Activated CD8-positive, alpha-beta T cell treated with anti-CD3 and anti-CD28 coated beads for 36 hours (primary cell): ENCODE measurements around the gene USP10. TPM values are rescaled to one million over a fixed set of nuclear protein-coding genes. Genes with fewer than 3 reads are reported as not detected.
"Not testable (repeated sequence)": the region's sequence is repeated elsewhere in the genome, so short reads cannot be mapped to it uniquely, and the experiment has no call there.

Source experiments
- ATAC-seq: fragments of 200-7000 bp; cut with Tn5 transposase; one replicate; pipeline ENCODE4 v1.10.0; 2021; ENCODE audit warnings: mild to moderate bottlenecking, moderate library complexity
- CTCF ChIA-PET: fragments of 350-600 bp; sonication (Branson Sonifier 250); formaldehyde crosslinking; loops from one replicate; lab custom pipeline; 2021; ENCODE audit warnings: antibody characterized with exemption; lab: Charles Lee
- POLR2A ChIA-PET: fragments of 350-600 bp; sonication (Branson Sonifier 250); formaldehyde crosslinking; loops from one replicate; lab custom pipeline; 2021; ENCODE audit warnings: antibody characterized with exemption; lab: Charles Lee
- DNase-seq: peaks from one replicate; pipeline ENCODE4 v3.0.0-alpha.2; 2020
- H3K27ac Mint-ChIP-seq: one replicate; pipeline ENCODE4 v1.8.0; 2021; ENCODE audit warnings: mild to moderate bottlenecking, mixed read lengths
- H3K27me3 Mint-ChIP-seq: one replicate; pipeline ENCODE4 v1.8.0; 2021; ENCODE audit warnings: mixed read lengths
- H3K36me3 Mint-ChIP-seq: one replicate; pipeline ENCODE4 v1.8.0; 2021; ENCODE audit warnings: low read depth, mixed read lengths
- H3K4me1 Mint-ChIP-seq: one replicate; pipeline ENCODE4 v1.8.0; 2021; ENCODE audit warnings: low read depth, mixed read lengths
- H3K4me3 Mint-ChIP-seq: one replicate; pipeline ENCODE4 v1.8.0; 2021; ENCODE audit warnings: mild to moderate bottlenecking, moderate library complexity, mixed read lengths
- H3K9me3 Mint-ChIP-seq: one replicate; pipeline ENCODE4 v1.8.0; 2021; ENCODE audit warnings: mixed read lengths
- intact Hi-C: fragments of 100-400 bp; cut with micrococcal nuclease; formaldehyde crosslinking; loops from one replicate; pipeline ENCODE4 v1.10.0; 2022
- total RNA-seq, 2 experiments: library from RNA; stranded (reverse); gene quantifications; one replicate each; pipeline ENCODE4 v1.2.3, GENCODE V29; 2021
- TF ChIP-seq, protein P1 (sequence below): fragments of 200-600 bp; IDR thresholded peaks from one replicate; pipeline ENCODE4 v1.8.0; 2022; ENCODE audit warnings: antibody characterized with exemption, mild to moderate bottlenecking

The USP10 gene
- total RNA-seq, 2 experiments from 2014 or later = 116 TPM

DNA sequence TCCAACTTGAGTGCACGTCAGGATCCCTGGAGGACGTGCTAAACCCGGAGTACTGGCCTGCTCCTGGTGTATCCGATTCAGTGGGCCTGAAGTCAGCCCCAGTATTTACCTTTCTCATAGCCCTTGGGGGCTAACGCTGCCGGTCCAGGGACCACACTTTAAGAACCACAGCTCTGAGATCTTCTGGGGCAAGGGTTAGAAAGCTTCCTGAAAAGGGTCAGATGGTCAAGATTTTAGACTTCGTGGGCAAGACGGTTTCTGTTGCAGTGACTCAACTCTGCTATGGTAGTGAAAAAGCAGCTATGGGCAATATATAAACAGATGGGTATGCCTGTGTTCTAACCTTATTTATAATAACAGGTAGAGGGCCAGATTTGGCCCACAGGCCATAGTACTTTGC lies 14.6 kb upstream of the USP10 start:
- H3K36me3 Mint-ChIP-seq = no peaks in the 10 kb centered on the region
- TF ChIP-seq, protein P1, sequence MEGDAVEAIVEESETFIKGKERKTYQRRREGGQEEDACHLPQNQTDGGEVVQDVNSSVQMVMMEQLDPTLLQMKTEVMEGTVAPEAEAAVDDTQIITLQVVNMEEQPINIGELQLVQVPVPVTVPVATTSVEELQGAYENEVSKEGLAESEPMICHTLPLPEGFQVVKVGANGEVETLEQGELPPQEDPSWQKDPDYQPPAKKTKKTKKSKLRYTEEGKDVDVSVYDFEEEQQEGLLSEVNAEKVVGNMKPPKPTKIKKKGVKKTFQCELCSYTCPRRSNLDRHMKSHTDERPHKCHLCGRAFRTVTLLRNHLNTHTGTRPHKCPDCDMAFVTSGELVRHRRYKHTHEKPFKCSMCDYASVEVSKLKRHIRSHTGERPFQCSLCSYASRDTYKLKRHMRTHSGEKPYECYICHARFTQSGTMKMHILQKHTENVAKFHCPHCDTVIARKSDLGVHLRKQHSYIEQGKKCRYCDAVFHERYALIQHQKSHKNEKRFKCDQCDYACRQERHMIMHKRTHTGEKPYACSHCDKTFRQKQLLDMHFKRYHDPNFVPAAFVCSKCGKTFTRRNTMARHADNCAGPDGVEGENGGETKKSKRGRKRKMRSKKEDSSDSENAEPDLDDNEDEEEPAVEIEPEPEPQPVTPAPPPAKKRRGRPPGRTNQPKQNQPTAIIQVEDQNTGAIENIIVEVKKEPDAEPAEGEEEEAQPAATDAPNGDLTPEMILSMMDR = no peak
- peaks cover 12% of the 10 kb centered on the region for H3K27me3 Mint-ChIP-seq
- H3K27ac Mint-ChIP-seq = no peak overlapping the region
- peaks cover 5% of the 10 kb centered on the region for H3K4me1 Mint-ChIP-seq
- no peak for DNase-seq
- no peak overlapping the region for H3K4me3 Mint-ChIP-seq
- intact Hi-C loops = no loop called here
- CTCF ChIA-PET = interaction anchor here (0.8 to 5.3 kb wide), 4 partner anchors 9 to 53 kb away, joined by 3 to 36 read pairs (median 8); no protein-coding TSS in a partner anchor
- no peaks in the 10 kb centered on the region for H3K9me3 Mint-ChIP-seq
- POLR2A ChIA-PET = interaction anchor here (0.8 to 2.0 kb wide), 3 partner anchors 18 to 40 kb away, joined by 3 to 6 read pairs (median 3); no protein-coding TSS in a partner anchor
- no peak for ATAC-seq

DNA sequence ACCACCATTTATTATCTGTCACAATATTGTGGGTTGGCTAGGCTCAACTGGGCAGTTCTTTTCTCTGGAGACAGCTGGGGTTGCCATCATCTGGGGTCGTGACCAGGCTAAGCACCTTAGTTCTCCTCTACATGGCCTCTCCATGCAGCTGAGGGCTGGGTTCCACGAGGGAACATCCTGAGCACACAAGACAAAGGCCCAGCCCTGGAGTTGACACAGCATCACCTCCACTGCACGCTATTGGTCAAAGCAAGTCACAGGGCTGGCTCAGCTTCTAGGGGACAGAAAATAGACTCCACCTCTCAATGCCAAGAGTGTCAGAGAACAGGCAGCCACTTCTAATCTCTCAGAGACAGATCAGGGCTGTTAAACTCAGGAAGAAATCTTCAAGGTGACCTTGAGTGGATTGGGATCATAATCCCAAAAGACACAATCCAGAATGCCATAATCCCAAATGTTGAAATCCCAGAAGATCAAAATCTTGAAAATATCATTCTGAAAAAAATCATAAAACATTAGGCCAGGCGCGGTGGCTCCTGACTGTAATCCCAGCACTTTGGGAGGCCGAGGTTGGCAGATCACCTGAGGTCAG lies 13.0 kb upstream of the USP10 start:
- H3K9me3 Mint-ChIP-seq = no peaks in the 10 kb centered on the region
- TF ChIP-seq, protein P1 = no peak
- CTCF ChIA-PET = interaction anchor here (0.6 to 5.3 kb wide), 4 partner anchors 14 to 1005 kb away, joined by 3 to 36 read pairs (median 12); no protein-coding TSS in a partner anchor
- intact Hi-C loops = no loop called here
- H3K27ac Mint-ChIP-seq = no peak overlapping the region
- H3K27me3 Mint-ChIP-seq = peaks cover 10% of the 10 kb centered on the region
- DNase-seq = peak; percentile 23
- peaks cover 5% of the 10 kb centered on the region for H3K4me1 Mint-ChIP-seq
- peak; percentile 77 for ATAC-seq
- H3K36me3 Mint-ChIP-seq = no peaks in the 10 kb centered on the region
- POLR2A ChIA-PET = interaction anchor here (0.7 to 2.0 kb wide), 3 partner anchors 14 to 41 kb away, joined by 3 to 6 read pairs (median 4); no protein-coding TSS in a partner anchor
- no peak overlapping the region for H3K4me3 Mint-ChIP-seq

GRCh38 chr16:84687715-84688114 lies 12.1 kb upstream of the USP10 start:
- Mint-ChIP-seq H3K4me3 (no peak overlapping the region), H3K9me3 (no peaks in the 10 kb centered on the region), H3K27me3 (peaks cover 10% of the 10 kb centered on the region)

GRCh38 chr16:84688163-84688562 lies 11.6 kb upstream of the USP10 start:
- intact Hi-C loops, H3K4me3 Mint-ChIP-seq, DNase-seq, H3K9me3 Mint-ChIP-seq, H3K36me3 Mint-ChIP-seq, H3K27ac Mint-ChIP-seq: not testable (repeated sequence)
- peak; percentile 19 for ATAC-seq
- POLR2A ChIA-PET = interaction anchor here (0.6 to 1.8 kb wide), 2 partner anchors 13 to 1731 kb away, joined by 3 to 4 read pairs; no protein-coding TSS in a partner anchor
- H3K27me3 Mint-ChIP-seq = peaks cover 10% of the 10 kb centered on the region
- H3K4me1 Mint-ChIP-seq = peaks cover 10% of the 10 kb centered on the region
- CTCF ChIA-PET = interaction anchor here (0.6 to 5.3 kb wide), 5 partner anchors 15 to 1604 kb away, joined by 3 to 36 read pairs (median 12); no protein-coding TSS in a partner anchor

More at GRCh38 chr16:84687715-84688114, 12.1 kb upstream of the USP10 start:
- Mint-ChIP-seq H3K4me1 (peaks cover 9% of the 10 kb centered on the region), H3K27ac (no peak overlapping the region), H3K36me3 (no peaks in the 10 kb centered on the region)
- ATAC-seq = peak; percentile 69
- TF ChIP-seq, protein P1 = no peak
- ChIA-PET POLR2A (interaction anchor here (0.6 to 1.8 kb wide), 2 partner anchors 13 to 1731 kb away, joined by 3 to 4 read pairs; no protein-coding TSS in a partner anchor), CTCF (interaction anchor here (0.6 to 5.3 kb wide), 5 partner anchors 15 to 1604 kb away, joined by 3 to 36 read pairs (median 12); no protein-coding TSS in a partner anchor)
- DNase-seq = peak; percentile 20
- intact Hi-C loops = no loop called here

DNA sequence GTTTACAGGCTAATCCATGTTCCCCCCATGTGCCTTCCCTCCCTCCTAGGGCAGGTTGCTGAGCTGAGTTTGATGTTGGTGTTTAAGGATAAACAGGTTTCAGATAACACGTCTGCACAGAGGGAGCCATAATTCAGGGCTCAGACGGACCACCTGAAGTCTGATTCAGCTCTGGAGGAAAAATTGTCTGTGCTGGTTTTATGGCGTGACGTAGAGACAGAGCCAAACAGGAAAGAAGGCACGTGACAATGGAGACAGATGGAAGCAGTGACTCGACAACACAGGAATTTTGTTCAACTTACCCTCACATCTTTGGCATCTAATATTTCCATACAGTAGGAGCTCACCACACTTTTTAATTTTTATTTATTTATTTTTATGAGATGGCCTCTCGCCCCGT lies 10.7 kb upstream of the USP10 start:
- no peak overlapping the region for H3K27ac Mint-ChIP-seq
- ATAC-seq (no peak), DNase-seq (no peak)
- peaks cover 10% of the 10 kb centered on the region for H3K4me1 Mint-ChIP-seq
- CTCF ChIA-PET = interaction anchor here (1.1 to 2.8 kb wide), 6 partner anchors 11 to 60 kb away, joined by 3 to 12 read pairs (median 8); no protein-coding TSS in a partner anchor
- intact Hi-C loops = no loop called here
- no peaks in the 10 kb centered on the region for H3K9me3 Mint-ChIP-seq
- TF ChIP-seq, protein P1 = no peak
- no peaks in the 10 kb centered on the region for H3K36me3 Mint-ChIP-seq
- no peak overlapping the region for H3K4me3 Mint-ChIP-seq
- POLR2A ChIA-PET = interaction anchor here (0.8 to 1.7 kb wide), 2 partner anchors 11 to 62 kb away, joined by 3 to 5 read pairs; no protein-coding TSS in a partner anchor
- peaks cover 10% of the 10 kb centered on the region for H3K27me3 Mint-ChIP-seq
